Loucy (cell line): Measurements from ENCODE around the gene IL1B.

Experiments used
- H2AFZ ChIP-seq: fragments of 200-600 bp; sonication (generic); 2 replicates; pipeline ENCODE4 v1.6.0; 2016; ENCODE audit warnings: antibody characterized with exemption, mild to moderate bottlenecking, low read length, moderate library complexity
- H3F3A ChIP-seq: fragments of 200-600 bp; 2 replicates; pipeline ENCODE4 v1.6.0; 2016; ENCODE audit warnings: antibody characterized with exemption, low read depth, mild to moderate bottlenecking
- H3K27me3 ChIP-seq: fragments of 200-600 bp; sonication (generic); 2 replicates; pipeline ENCODE4 v1.6.1; 2014; ENCODE audit warnings: low read length, mild to moderate bottlenecking; ENCODE audit not compliant: insufficient read depth, poor library complexity, severe bottlenecking
- H3K36me3 ChIP-seq: fragments of 200-600 bp; sonication (generic); 2 replicates; pipeline ENCODE4 v1.6.1; 2016; ENCODE audit warnings: low read length; ENCODE audit not compliant: insufficient read depth
- H3K4me1 ChIP-seq: fragments of 200-600 bp; sonication (generic); 2 replicates; pipeline ENCODE4 v1.5.1; 2014; ENCODE audit warnings: low read length, mild to moderate bottlenecking; ENCODE audit not compliant: insufficient read depth, poor library complexity, severe bottlenecking
- H3K4me2 ChIP-seq: fragments of 200-600 bp; sonication (generic); 2 replicates; pipeline ENCODE4 v1.6.0; 2014; ENCODE audit warnings: antibody characterized with exemption, low read length, low read depth, mild to moderate bottlenecking; ENCODE audit not compliant: poor library complexity, severe bottlenecking
- H3K4me3 ChIP-seq: fragments of 200-600 bp; sonication (generic); 2 replicates; pipeline ENCODE4 v1.5.1; 2014; ENCODE audit warnings: low read length, mild to moderate bottlenecking, mixed read lengths; ENCODE audit not compliant: poor library complexity, severe bottlenecking
- H3K79me2 ChIP-seq: fragments of 200-600 bp; sonication (generic); 2 replicates; pipeline ENCODE4 v1.6.1; 2014; ENCODE audit warnings: low read length; ENCODE audit not compliant: insufficient read depth
- H3K9ac ChIP-seq: fragments of 200-600 bp; sonication (generic); 2 replicates; pipeline ENCODE4 v1.6.0; 2014; ENCODE audit warnings: mild to moderate bottlenecking, low read depth, low read length, moderate library complexity; ENCODE audit not compliant: poor library complexity, severe bottlenecking
- H3K9me2 ChIP-seq: fragments of 200-600 bp; sonication (generic); replicated peaks from 2 replicates; pipeline ENCODE4 v1.6.1; 2016; ENCODE audit warnings: low read depth, low read length, mixed read lengths
- H3K9me3 ChIP-seq: fragments of 200-600 bp; sonication (generic); 2 replicates; pipeline ENCODE4 v1.6.1; 2014; ENCODE audit warnings: mild to moderate bottlenecking, antibody characterized with exemption, low read length, low read depth; ENCODE audit not compliant: insufficient read depth
- H4K20me1 ChIP-seq: fragments of 200-600 bp; sonication (generic); 2 replicates; pipeline ENCODE4 v1.6.0; 2014; ENCODE audit warnings: antibody characterized with exemption, low read length, mild to moderate bottlenecking; ENCODE audit not compliant: insufficient read depth, poor library complexity, severe bottlenecking
- EZH2phosphoT487 ChIP-seq: fragments of 200-600 bp; IDR thresholded peaks from 2 replicates; pipeline ENCODE4 v1.6.1; 2018; ENCODE audit warnings: antibody characterized with exemption, mild to moderate bottlenecking, moderate library complexity, borderline replicate concordance
- TF ChIP-seq, protein P1 (sequence below): fragments of 200-600 bp; sonication (generic); conservative IDR thresholded peaks from 2 replicates; pipeline ENCODE4 v1.5.1; 2014; ENCODE audit warnings: mild to moderate bottlenecking, antibody characterized with exemption, low read length

IL1B gene

DNA sequence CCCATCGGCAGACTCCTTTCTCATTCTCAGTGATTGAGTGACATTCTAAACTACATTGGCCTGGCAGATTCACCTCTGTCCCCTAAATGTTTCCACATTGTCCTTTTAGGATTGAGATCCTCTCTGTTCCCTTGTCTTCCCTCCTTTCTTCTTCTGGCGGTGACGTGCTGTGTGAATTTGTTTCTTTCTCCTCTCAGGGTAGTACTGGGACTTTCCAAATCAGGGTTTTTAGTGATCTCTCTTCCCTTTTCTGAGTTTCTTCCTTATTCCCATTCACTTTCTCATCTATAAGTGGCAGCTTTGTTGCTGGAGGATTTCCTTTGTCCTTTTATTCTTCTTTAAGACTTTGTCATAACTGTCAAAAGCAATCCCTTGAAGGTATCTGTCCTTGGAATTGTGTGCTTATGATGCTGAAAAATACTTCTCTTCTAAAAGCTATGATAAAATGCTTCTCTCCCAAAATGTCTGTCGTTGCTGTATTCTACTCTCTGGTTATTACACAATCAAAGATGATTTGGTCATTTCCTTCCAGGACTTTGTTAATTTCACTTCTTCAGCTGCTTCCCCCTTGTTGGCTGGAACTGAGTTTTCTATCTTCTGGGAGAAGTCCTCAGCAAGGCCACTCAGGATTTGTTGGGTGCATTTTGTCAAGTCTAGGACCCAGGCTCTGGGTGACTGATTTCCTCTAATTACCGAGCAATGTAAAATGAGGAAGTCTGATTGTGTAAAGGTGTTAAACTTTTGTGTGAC lies 4.9 kb upstream of the IL1B start:
- H3K9me2 ChIP-seq, result no peaks in the 10 kb centered on the region
- no peaks in the 10 kb centered on the region for H3K27me3 ChIP-seq
- H3K4me3 ChIP-seq, result no peak overlapping the region
- H4K20me1 ChIP-seq, result no peaks in the 10 kb centered on the region
- no peaks in the 10 kb centered on the region for H3K9me3 ChIP-seq
- H3K36me3 ChIP-seq, result no peaks in the 10 kb centered on the region
- no peak overlapping the region for H3K9ac ChIP-seq
- H3F3A ChIP-seq, result no peaks in the 10 kb centered on the region
- no peak for TF ChIP-seq EZH2phosphoT487
- no peaks in the 10 kb centered on the region for H3K79me2 ChIP-seq
- no peaks in the 10 kb centered on the region for H3K4me1 ChIP-seq
- H3K4me2 ChIP-seq, result no peak overlapping the region
- no peak overlapping the region for H2AFZ ChIP-seq

DNA sequence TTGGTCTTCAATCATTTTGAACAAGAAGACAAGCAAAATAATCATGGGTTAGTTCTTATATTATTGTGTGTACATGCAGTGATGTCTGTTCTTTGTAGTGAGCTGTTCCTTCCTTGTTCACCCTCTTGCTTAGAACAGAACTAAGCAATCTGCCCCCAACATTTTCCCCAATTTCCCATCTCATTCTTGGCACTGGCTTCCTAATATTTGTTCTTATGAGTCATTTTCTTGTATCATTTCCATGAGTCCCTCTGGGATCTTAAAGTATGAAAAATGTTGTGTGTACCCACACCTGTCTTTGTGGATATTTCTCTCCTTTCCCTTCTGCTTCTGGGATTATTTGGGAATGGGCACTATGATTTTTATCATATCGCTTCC lies 3.5 kb upstream of the IL1B start:
- H3K9me3 ChIP-seq, result no peaks in the 10 kb centered on the region
- H2AFZ ChIP-seq, result no peak overlapping the region
- H3K4me3 ChIP-seq, result no peak overlapping the region
- TF ChIP-seq EZH2phosphoT487, result no peak
- TF ChIP-seq, protein P1, sequence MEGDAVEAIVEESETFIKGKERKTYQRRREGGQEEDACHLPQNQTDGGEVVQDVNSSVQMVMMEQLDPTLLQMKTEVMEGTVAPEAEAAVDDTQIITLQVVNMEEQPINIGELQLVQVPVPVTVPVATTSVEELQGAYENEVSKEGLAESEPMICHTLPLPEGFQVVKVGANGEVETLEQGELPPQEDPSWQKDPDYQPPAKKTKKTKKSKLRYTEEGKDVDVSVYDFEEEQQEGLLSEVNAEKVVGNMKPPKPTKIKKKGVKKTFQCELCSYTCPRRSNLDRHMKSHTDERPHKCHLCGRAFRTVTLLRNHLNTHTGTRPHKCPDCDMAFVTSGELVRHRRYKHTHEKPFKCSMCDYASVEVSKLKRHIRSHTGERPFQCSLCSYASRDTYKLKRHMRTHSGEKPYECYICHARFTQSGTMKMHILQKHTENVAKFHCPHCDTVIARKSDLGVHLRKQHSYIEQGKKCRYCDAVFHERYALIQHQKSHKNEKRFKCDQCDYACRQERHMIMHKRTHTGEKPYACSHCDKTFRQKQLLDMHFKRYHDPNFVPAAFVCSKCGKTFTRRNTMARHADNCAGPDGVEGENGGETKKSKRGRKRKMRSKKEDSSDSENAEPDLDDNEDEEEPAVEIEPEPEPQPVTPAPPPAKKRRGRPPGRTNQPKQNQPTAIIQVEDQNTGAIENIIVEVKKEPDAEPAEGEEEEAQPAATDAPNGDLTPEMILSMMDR, result no peak
- no peaks in the 10 kb centered on the region for H4K20me1 ChIP-seq
- H3K9ac ChIP-seq, result no peak overlapping the region
- no peaks in the 10 kb centered on the region for H3K36me3 ChIP-seq
- no peaks in the 10 kb centered on the region for H3K27me3 ChIP-seq
- H3F3A ChIP-seq, result no peaks in the 10 kb centered on the region
- H3K79me2 ChIP-seq, result no peaks in the 10 kb centered on the region
- H3K4me1 ChIP-seq, result no peaks in the 10 kb centered on the region
- no peaks in the 10 kb centered on the region for H3K9me2 ChIP-seq
- H3K4me2 ChIP-seq, result no peak overlapping the region

DNA sequence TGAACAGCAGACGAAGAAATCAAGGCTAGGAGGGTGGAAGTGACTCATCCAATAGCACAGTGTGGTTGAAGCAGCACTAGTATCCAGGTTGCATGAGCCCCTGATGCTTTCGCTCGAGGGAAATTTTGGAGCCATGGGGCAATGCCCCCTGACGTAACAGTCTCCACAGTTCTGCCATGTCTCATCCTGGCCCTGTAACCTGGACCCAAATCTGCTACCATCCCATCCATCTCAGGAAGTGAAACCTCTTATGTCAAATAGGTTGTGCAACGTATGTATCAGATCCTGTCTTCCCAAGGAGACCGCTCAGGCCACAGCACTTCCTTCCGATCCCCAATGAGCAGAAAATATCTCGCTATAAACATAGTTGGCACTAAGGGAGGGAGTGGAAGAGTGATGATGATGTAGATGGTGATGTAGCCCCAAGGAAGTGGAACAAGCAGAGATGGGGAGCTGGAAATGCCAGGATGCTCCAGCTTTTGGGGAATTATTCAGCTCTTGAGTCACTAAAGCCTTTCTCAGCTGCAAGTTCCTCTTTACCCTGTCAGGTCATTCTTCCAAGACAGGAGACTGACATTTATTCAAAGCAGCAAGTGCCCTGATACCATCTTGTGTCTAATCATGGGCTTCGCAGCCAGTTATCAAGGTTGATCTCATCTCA lies 3.0 kb upstream of the IL1B start:
- Histone ChIP-seq H4K20me1 (no peaks in the 10 kb centered on the region), H2AFZ (no peak overlapping the region), H3K4me3 (no peak overlapping the region), H3K27me3 (no peaks in the 10 kb centered on the region), H3K79me2 (no peaks in the 10 kb centered on the region), H3K4me1 (peaks cover under 1% of the 10 kb centered on the region), H3K4me2 (no peak overlapping the region), H3K9me3 (no peaks in the 10 kb centered on the region), H3K9ac (no peak overlapping the region), H3F3A (no peaks in the 10 kb centered on the region), H3K9me2 (no peaks in the 10 kb centered on the region), H3K36me3 (no peaks in the 10 kb centered on the region)
- no peak for TF ChIP-seq EZH2phosphoT487
- TF ChIP-seq, protein P1, result no peak
